SU-DHL-6 (cell line): Measurements from ENCODE around the gene NFIA.

Experiments used
- EZH2phosphoT487 ChIP-seq: fragments of 200-600 bp; sonication (generic), shearing (Covaris generic); conservative IDR thresholded peaks from 2 replicates; pipeline ENCODE4 v1.6.1; 2018; ENCODE audit warnings: mild to moderate bottlenecking, antibody characterized with exemption, low read length, moderate library complexity, mixed read lengths
- TF ChIP-seq, protein P1 (sequence below): fragments of 200-600 bp; sonication (generic); IDR thresholded peaks from one replicate; pipeline ENCODE4 v1.5.1; 2017; ENCODE audit warnings: antibody characterized with exemption, mild to moderate bottlenecking, low read length, moderate library complexity; ENCODE audit not compliant: insufficient read depth, poor library complexity, severe bottlenecking

GRCh38 chr1:61104220-61104671 is 21.9 kb downstream of the NFIA start:
- TF ChIP-seq, protein P1, sequence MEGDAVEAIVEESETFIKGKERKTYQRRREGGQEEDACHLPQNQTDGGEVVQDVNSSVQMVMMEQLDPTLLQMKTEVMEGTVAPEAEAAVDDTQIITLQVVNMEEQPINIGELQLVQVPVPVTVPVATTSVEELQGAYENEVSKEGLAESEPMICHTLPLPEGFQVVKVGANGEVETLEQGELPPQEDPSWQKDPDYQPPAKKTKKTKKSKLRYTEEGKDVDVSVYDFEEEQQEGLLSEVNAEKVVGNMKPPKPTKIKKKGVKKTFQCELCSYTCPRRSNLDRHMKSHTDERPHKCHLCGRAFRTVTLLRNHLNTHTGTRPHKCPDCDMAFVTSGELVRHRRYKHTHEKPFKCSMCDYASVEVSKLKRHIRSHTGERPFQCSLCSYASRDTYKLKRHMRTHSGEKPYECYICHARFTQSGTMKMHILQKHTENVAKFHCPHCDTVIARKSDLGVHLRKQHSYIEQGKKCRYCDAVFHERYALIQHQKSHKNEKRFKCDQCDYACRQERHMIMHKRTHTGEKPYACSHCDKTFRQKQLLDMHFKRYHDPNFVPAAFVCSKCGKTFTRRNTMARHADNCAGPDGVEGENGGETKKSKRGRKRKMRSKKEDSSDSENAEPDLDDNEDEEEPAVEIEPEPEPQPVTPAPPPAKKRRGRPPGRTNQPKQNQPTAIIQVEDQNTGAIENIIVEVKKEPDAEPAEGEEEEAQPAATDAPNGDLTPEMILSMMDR, result no peak
- no peak for TF ChIP-seq EZH2phosphoT487
